HG03439 (cell line): ENCODE measurements around the gene ANKRD53.

ENCODE experiments used
- ATAC-seq: cut with Tn5 transposase; IDR thresholded peaks from one replicate; pipeline ENCODE4 v1.9.1; 2021; ENCODE audit warnings: mild to moderate bottlenecking, moderate library complexity; ENCODE audit not compliant: unreplicated experiment

ANKRD53 gene, protein sequence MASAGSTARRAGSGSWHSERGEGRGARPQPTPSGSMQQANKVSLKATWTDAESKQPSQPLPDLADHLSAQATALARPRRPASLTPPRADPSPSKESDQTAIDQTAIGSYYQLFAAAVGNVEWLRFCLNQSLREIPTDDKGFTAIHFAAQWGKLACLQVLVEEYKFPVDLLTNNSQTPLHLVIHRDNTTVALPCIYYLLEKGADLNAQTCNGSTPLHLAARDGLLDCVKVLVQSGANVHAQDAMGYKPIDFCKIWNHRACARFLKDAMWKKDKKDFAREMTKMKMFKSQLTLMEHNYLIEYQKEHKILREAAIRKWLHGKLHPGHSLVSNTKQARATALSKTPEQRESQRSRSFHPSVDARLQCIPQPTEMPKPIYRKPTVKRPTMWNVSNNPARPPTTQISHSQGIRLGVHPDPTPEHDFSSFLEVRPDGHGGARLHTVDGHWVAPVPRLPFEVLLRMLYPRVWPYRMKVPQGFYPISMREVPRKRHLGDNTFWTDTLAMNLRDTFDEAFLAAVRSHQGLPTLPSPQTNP

DNA sequence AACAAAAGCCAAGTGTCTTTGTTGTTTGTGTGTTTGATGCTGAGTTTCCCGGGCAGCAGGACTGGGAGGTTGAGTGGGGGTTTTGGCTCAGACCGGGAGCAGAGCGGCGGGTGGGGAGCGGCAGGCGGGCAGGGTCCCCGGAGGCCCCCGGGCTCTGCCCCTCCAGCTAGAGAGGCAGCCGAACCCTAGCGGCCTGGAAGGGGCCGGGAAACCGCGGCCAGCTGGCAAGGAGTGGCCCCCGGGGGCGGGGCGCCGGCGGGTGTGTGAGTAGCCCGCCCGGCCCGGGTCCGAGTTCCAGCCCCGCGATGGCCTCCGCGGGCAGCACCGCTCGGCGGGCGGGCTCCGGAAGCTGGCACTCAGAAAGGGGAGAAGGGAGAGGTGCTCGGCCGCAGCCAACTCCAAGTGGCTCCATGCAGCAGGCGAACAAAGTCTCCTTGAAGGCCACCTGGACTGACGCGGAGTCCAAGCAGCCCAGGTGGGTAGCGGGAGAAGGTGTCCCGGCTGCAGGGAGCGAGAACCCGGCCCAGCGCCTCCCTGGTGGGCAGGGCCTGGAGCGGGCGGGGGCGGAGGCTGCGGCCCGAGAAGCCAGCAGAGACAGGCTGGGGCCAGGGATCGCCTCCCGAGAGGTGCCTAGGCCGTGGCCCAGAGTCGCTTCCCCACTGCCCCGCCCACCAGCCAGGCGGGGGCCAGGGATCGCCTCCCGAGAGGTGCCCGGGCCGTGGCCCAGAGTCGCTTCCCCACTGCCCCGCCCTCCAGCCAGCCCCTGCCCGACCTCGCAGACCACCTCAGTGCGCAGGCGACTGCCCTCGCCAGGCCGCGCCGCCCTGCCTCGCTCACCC is at the start of gene ANKRD53:
ANKRD53 (plus strand) TSS at position 290 of the 839 bp plus-strand sequence; CDS start at position 306, 16 bp downstream.
- ATAC-seq = no peak

GRCh38 chr2:70930371-70931329 is 47.8 kb upstream of the ANKRD53 start:
- ATAC-seq = no peak

GRCh38 chr2:70931376-70932000 is 46.9 kb upstream of the ANKRD53 start:
- ATAC-seq = no peak

- ATAC-seq = no peak
These were observed 45.7 kb upstream of the ANKRD53 start for GRCh38 chr2:70932631-70933230.

GRCh38 chr2:70934981-70935380 is 43.4 kb upstream of the ANKRD53 start:
- ATAC-seq = no peak

GRCh38 chr2:70935468-70936164 is 42.8 kb upstream of the ANKRD53 start, which contains the start of gene ATP6V1B1:
ATP6V1B1 (plus strand) TSS chr2:70935900; CDS start chr2:70935955, 55 bp downstream.
- ATAC-seq = no peak

- no peak for ATAC-seq
These were observed 42.1 kb upstream of the ANKRD53 start for GRCh38 chr2:70936165-70936978.

DNA sequence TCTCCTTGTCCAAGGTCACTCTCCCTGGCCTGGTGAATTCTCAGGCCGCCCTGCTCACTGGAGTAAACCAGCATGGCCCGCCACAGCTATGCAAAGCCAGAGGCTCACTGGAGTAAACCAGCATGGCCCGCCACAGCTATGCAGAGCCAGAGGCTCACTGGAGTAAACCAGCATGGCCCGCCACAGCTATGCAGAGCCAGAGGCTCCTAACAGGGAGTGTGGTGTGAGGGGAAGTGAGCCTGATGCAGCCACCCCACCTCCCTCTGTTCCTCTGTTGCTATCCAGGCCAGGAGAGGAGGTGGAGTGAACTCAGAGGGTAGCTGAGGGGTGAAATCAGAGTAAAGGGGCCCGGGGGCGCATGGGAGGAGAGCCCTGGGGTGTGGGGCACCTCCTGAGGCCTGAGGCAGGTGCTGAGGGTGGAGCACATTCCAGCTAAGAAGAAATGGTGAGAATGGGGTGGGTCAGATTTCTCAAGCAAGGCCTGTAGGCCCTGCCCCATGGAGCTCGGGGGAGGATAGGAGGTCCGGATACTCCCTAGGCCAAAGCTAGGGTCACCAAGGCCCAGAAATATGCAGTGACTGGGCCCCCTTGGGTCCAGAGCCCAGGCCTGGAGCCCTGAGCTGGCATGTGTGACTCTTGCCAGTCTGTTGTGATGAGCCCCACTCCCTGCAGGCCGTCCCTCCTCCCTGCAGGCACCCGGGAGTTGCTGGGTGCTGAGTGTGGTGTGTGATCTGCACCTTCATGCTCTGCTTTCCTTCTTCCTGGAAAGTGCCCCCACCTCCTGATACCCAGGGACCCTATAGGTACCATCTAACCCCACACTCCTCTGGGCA is 41.2 kb upstream of the ANKRD53 start:
- no peak for ATAC-seq

DNA sequence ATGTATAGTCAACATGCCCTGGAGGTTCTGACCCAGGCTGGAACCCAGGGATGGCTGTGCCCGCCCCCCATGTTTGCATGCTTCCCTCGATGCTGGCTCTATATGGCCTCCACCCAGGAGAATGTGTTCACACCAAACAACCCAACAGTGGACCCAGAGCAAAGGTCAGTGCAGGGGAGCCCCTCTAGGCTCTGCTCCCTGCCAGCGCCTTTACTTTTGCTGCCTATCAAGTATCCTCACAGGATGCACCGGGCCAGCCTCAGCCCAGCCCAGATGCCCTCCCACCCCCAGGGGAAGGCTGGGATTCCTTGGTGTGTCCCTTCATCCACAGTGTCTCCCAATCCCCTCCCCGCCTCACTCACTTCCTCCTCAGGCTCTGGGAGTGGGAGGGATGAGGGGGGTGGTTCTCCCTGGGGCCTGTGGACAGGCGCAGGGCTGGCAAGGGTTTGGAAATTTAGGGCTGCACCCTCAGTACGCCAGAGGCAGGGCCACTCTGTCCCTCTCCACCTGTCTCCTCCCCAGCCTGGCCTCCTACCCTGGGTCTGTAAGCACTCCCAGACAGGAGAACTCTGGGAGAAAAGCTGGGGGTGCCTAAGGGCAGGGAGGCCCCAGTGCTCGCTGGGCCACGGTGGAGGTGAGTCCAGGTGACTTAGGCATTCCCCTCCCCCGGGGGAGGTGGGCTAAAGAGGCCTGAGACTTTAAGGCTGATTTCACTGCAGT is 40.4 kb upstream of the ANKRD53 start:
- no peak for ATAC-seq

DNA sequence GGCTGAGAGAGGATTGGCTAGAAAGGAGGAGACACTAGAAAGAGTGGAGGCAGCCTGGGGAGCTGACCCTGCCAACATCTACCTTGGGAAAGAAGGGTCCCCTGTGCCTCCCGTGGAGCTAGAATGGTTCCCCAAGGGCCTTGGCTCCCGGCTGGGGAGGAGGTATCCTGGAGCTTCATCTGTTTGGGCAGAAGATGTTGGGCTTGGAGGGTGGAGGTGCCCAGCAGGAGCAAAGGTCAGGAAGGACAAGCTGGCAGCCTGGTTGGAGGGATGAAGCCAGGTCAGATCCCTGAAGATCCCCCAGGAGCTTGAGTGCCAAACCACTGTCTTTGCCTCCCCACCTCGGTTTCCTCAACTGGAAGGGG is 39.9 kb upstream of the ANKRD53 start:
- ATAC-seq = no peak

DNA sequence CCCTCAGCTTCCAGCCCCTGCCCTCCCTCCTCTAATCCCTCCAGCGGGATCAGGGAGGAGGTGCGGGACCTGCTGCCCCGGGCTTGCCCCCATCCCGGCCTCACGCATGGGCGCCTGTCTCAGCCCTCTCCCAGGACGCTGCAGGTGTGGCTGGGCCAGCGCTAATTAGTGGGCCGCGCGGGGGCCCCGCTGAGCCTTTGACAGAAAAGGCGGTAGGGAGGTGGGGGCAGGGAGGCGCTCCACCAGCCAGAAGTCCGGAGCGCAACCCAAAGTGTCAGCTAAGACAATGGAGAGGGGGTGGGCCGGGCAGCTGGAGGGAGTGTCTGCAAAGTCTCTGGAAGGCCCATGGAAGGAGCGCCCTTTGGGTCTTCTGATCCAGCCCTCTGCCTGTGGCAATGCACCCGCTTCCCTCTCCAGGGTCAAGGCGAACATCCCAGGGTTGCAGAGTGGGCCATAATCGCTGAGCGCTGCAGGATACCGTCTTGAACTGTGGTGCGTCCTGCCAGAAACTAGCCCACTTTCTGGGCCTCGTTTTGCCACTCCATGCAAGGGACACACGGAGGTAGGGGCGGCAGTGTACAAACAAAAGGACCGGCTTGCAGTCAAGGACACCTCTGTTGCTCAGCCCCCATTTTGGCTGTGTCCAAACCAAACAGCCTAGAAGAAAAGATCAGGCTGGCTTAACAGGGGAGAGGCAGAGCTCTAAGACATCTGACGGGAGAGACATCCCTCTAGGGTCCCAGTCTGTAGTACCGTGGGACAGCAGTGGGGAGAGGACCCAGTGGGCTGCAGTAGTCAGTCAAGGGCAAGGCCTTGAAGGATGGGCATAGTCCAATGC is 39.2 kb upstream of the ANKRD53 start:
- ATAC-seq = no peak

GRCh38 chr2:70939839-70940580 is 38.4 kb upstream of the ANKRD53 start:
- no peak for ATAC-seq

DNA sequence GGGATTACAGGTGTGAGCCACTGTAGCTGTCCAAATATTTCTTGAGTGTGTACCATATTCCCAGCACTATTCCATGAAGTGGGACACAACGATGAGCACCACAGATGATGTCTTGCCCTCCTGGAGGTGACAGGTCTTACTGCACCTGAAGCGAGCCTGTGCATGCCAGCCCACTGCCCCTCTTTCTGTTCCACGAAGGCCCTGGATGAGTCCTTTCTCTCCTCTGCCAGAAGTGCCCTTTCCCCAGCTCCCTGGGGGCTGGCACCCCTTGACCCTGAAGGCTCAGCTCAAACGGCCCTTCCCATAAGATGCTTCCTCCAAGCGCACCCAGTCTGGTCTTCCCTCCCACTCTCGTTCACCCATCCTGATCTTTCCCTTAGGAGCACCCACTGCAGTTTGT is 37.2 kb upstream of the ANKRD53 start:
- no peak for ATAC-seq

- no peak for ATAC-seq
These were observed 36.7 kb upstream of the ANKRD53 start for GRCh38 chr2:70941701-70942100.
